Inflammatory macrophage treated with lipopolysaccharide for 4 hours (primary cell): ENCODE data around the gene KCTD1.

ENCODE experiments used
- DNase-seq: peaks from one replicate; pipeline ENCODE4 v3.0.0-alpha.2; 2020

KCTD1 gene

GRCh38 chr18:26421503-26421902, 126.8 kb downstream of the KCTD1 start:
- no peak for DNase-seq

DNA sequence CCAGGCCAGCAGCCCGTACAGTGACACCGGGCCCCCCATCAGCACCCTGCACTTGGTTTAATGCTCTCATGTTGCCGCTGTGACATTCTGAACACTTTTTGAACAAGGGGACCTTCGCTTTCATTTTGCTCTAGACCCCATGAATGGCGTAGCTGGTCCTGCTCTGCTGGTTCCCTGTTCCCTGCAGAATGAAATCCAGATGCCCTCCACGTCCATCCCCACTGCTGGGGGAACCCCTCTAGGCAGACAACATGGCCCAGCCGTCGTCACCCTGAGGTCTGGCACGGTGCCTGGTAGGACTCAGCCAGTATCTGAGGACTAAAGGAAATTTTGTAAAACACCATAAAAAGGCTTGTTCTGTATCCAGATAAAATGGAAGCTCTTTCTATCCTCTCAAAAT, 128.6 kb downstream of the KCTD1 start:
- DNase-seq = no peak

GRCh38 chr18:26418225-26418624, 130.1 kb downstream of the KCTD1 start:
- DNase-seq = no peak

- DNase-seq = no peak
These were observed 131.2 kb downstream of the KCTD1 start for GRCh38 chr18:26417190-26417589.

GRCh38 chr18:26416652-26417150, 131.7 kb downstream of the KCTD1 start:
- DNase-seq = no peak

- DNase-seq = no peak
These were observed 132.7 kb downstream of the KCTD1 start for GRCh38 chr18:26415631-26416030.

- no peak for DNase-seq
These were observed 133.4 kb downstream of the KCTD1 start for GRCh38 chr18:26414901-26415440.

GRCh38 chr18:26409091-26409490, 139.3 kb downstream of the KCTD1 start:
- DNase-seq = no peak

- no peak for DNase-seq
These were observed 140.4 kb downstream of the KCTD1 start for GRCh38 chr18:26407736-26408601.

GRCh38 chr18:26406854-26407517, 141.4 kb downstream of the KCTD1 start:
- DNase-seq = no peak

- no peak for DNase-seq
These were observed 142.0 kb downstream of the KCTD1 start for GRCh38 chr18:26406324-26406723.

- no peak for DNase-seq
These were observed 143.1 kb downstream of the KCTD1 start for GRCh38 chr18:26405190-26405801.
